HepG2 (cell line): ENCODE results near the gene SNED1.

Experiments
- SRF ChIP-seq: IDR thresholded peaks from 2 replicates; pipeline ENCODE4 v1.6.1; 2011; ENCODE audit warnings: mild to moderate bottlenecking, low read depth, low read length, moderate library complexity
- ZNF33B ChIP-seq: sonication (generic); formaldehyde crosslinking; IDR thresholded peaks from 2 replicates; pipeline ENCODE4 v1.5.1; 2020; ENCODE audit warnings: mild to moderate bottlenecking, missing genetic modification reagents

GRCh38 chr2:241074901-241075540, 76.6 kb downstream of the SNED1 start:
- TF ChIP-seq ZNF33B (CRISPR knock-in tag) (no peak), SRF (no peak)
